Hypothalamus (tissue), 51 donors: ENCODE data around the gene RNLS.
A peak's percentile ranks its signal among the peaks of the same experiment; 100 is the strongest.

Experiments used
- DNase-seq, 51 donors: peaks; one replicate each; lab custom pipeline; 2025; lab: John Stamatoyannopoulos, UW

The RNLS gene

GRCh38 chr10:88555190-88555908 is 27.8 kb downstream of the RNLS start:
- DNase-seq: no peak

DNA sequence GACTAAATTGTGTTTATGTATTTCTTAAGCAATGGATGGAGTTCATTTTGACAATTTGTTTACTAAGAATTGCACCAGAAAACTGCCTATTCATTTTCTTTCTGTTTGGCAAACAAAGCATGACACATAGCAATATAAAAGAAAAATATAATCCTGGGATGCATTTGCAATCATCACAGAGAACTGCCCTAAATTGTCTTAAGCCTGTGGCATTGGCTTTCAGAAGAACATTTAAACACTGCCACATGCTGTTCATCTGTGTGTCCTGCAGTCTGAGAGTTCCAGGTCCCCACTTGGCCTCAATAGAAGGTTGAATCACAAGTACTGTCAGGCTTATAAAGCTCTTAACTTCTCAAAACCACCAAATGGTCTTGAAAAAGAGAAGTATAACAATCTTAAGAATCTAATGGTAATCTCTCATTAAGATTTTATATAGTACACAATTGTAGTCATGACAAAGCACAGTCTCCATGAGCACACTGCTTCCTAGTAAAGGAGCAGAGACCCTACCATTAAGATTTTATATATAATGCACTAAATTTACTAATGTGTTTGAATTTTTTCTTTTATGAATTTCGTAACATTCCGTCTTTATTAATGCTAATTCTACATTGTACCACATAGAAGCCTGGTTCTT is 29.9 kb downstream of the RNLS start:
- DNase-seq: peak in 26 of 51 donors; percentile 0 to 50 (median 12)

GRCh38 chr10:88551246-88551645 is 31.9 kb downstream of the RNLS start:
- DNase-seq: no peak

- no peak for DNase-seq
Measured at GRCh38 chr10:88546497-88546896, 36.6 kb downstream of the RNLS start.

GRCh38 chr10:88545359-88545758 is 37.8 kb downstream of the RNLS start:
- no peak for DNase-seq

DNA sequence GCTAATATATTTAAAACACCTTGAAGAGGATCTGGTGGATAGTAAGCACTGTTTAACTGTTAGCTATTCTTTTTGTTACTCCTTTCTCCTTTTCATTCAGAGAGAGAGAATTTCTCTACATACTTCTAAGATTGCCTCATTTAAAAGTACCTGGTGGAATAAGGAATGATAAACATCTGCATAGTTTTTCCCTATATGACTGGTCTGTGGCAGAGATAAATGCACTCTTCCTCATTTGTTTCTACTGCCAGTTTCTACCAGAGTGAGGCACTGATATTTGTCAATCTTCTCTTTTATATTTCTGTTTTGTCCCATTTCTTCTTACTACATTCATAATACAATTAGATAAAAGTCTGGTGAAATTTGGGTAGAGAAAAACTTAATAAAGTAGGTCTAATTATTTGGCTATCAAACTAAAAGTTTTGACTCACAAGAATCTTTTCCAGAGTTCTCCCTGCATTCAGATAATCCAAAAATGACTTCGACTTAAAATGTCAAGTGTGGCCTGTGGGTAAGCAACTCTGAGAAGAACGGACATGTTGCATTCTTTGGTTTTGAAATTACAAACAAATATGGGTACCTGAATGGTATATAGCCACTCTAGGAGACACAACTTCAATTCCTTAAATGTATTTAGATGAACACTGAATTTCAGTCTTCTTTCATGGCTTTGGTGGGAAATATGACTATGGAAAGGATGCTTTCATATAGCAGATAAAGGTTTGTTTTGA is 38.8 kb downstream of the RNLS start:
- DNase-seq: no peak

DNA sequence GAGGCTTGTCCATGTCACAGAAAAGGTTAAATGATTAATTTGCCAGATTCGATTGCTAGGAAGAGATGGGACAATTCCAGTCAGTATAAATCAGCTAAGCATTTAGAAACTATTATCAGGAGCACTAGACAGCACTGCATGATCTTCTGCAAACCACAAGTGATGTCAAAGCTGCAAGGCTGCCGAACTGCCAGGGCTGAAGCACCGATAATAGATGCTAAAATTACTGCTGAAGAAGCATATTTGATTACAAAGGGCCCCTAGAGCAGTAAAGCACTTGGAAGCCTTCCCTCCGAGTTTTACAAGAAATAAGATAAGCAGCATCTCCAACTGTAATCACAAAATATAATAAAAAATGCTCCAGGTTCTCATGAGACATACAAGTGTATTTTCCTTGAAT is 40.6 kb downstream of the RNLS start:
- DNase-seq: no peak

GRCh38 chr10:88541116-88541626 is 41.9 kb downstream of the RNLS start:
- no peak for DNase-seq

DNA sequence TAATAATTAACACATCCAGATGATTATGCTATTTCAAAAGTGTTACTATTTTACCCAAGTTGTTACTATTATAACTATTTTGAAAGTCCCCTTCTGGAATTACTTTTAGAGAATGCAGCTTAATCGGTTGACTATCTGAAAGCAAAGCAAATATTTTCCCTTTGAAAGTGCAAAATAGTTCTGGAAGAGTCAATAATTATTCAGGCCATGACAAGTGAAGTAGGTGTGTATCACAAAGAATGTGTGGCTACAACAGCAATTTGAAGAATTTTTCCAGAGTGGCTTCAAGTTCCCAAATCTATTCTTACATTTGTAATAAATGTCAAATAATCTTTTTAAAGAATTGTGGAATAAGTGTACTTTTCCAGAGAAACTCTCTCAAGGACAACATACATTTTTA is 42.8 kb downstream of the RNLS start:
- DNase-seq: no peak

DNA sequence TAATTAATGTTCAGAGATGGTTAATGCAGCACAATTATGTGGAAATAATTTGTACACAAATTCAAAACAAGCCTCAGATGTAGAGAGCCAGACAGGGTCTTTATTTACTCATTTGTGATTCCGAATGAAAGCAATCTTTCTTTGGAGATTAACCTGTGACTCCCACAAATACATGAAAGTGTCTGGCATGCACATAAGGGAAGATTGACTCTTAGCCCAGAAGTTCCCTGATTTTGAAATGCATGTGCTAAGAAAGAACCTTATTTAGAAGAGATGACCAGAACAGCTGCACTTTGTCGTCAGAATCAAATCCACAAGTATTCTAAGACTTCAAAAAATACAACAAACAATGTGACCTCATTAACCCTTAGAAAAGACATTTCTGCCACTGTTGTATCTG is 45.1 kb downstream of the RNLS start:
- DNase-seq: no peak

DNA sequence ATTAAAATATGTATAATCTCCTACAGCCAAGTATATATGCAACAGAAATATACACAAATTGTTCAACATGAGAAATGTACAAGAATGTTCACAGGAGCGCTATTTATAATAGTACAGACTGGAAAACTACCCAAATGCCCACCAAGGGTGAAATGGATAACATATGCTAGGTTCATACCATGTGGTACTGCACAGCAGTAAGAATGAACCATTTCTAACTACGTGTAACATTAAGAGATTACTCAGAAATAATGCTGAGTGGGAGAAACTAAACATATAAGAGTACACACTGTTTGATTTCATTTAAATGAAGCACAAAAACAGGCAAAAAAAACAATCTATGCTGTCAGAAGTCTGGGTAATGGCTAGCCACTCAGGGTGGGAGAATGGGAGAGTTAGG is 45.8 kb downstream of the RNLS start:
- DNase-seq: no peak

GRCh38 chr10:88536437-88536836 is 46.7 kb downstream of the RNLS start:
- no peak for DNase-seq

DNA sequence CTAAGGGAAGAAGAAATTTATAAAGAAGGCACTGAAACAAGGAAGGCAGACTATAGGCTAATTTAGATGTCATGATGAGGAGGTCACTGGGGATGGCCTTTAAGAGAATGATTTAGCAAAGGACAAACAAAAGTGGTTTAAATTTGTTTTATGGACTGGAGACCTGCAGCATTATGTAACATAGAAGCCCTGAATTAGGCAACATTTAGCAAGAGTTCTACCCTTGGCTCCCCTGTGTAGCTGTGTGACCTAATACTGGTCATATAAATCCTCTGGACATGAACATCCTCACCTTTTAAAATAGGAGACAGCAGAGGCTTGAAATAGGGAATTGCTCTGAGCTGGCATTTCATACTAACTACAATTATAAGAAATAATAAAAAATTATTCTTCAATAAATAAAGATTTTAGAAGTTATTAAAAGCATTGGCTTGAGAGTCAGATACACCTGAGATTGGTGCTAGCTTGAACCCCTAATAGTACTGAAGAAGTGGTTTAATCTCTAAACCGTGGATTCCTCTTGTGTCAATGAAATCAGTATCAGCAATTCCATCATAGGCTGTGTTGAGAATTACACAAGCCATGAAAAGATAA is 48.9 kb downstream of the RNLS start:
- no peak for DNase-seq

DNA sequence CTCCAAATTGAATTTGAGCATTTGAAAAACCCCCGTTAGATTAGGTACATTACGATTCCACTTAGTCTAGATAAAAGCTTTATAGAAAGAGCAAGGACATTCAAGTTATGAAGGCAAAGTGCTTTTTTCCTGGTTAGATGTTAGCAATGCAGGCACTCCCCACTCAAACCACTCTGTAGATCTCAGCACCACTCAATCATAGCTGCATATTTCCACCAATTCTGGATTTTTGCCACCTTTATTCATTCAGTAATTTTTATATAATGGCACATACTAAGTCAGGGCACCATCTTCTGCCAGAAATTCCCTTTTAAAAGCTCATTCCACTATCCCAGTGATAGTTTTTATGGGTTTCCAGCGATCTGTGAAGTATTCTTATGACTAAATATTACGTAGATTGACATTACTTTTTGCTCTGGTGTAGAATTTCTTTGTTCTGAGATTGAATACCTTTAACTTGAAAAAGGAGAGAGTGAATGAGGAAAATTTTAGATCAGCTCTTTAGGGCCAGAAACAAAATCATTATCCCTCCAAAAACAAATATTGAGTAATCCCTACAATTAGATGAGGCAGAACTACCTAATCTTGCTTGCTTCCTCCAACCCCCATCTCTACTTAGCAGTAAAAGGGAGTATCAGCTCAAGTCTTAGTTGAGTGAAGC is 51.6 kb downstream of the RNLS start:
- no peak for DNase-seq

DNA sequence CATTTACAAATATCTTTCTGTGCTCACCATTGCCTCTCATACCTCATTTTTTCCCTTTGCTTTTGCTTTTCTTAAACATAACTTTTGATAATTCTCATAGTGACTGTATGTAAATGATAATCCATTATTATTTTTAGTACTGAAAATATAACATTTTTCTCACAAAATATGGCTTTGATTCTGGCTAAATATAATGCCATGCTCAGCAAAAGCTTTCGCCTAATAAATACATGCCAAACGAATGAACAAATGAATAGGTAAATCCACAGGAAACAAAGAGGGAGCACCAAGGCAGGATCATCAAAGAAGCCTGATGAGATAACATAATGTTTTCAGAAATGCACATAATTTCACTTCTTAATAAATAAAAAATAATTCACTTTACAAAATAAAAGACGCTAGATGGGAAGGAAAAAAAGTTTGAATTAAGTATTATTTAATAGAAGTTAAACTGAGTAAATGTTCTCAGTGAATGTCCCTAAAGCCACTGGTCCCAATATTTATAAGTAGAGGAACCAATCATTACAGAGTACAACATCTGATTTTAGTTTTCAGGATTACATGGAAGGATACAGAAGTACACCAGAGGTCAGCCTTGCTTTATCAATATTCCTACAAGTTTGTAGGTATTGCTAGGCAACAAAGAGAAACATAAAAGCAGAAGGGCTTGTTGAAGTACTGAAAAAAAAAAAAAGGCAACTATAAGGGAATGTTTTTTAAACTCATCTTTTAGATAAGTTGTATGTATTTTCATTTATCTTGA is 52.3 kb downstream of the RNLS start:
- no peak for DNase-seq

- DNase-seq: no peak
Measured at GRCh38 chr10:88530093-88530492, 53.0 kb downstream of the RNLS start.

GRCh38 chr10:88528806-88529570 is 54.1 kb downstream of the RNLS start:
- no peak for DNase-seq

- no peak for DNase-seq
Measured at GRCh38 chr10:88528201-88528600, 54.9 kb downstream of the RNLS start.

DNA sequence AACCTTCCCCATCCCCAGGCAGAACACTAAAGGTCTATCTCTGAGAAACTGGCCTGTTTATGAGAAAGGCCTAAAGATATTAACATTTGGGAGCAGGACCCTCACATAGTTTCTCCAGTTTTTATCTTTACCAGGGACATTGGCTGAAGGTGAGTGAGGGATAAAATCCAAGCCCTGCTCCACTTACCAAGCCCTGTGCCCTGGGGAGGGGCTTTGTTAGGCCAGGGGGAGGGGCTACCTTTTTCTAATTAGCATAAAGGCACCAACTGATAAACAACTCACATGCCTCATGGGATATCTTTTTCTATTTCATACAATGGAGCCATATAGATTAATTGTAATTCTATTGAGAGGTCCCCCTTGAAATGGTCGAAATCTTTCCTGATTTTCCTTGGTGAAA is 55.9 kb downstream of the RNLS start:
- DNase-seq: no peak
